Panc1 (cell line): ENCODE data around the gene KEL. TPM values are rescaled to one million over a fixed set of nuclear protein-coding genes. Genes with fewer than 3 reads are reported as not detected.

Experiments
- ATAC-seq: fragments of 200-7000 bp; cut with Tn5 transposase; 2 replicates; pipeline ENCODE4 v1.9.1; 2020; ENCODE audit warnings: mild to moderate bottlenecking, moderate library complexity
- BruUV-seq: library from RNA; stranded (reverse); fragments of 400-500 nt; replicated peaks from 2 replicates; lab custom pipeline; 2021; lab: Mats Ljungman, UMichigan
- CTCF ChIA-PET: fragments of 300-600 bp; sonication (Branson Sonifier 250); formaldehyde crosslinking; loops from one replicate; lab custom pipeline; 2022; ENCODE audit warnings: antibody characterized with exemption; lab: Charles Lee
- POLR2A ChIA-PET: fragments of 300-600 bp; sonication (Branson Sonifier 250); formaldehyde crosslinking; loops from one replicate; lab custom pipeline; 2022; ENCODE audit warnings: antibody characterized with exemption; lab: Charles Lee
- DNase-seq: peaks from one replicate; pipeline ENCODE4 v3.0.0-alpha.2; 2010; ENCODE audit warnings: low read depth, low spot score
- H3K27ac ChIP-seq: 2 replicates; pipeline ENCODE4 v1.5.1; 2011; ENCODE audit warnings: mild to moderate bottlenecking, low read length, inconsistent platforms
- H3K27me3 ChIP-seq: fragments of 200-500 bp; sonication (Bioruptor generic); 2 replicates; pipeline ENCODE4 v1.6.0; 2014; ENCODE audit warnings: low read length, inconsistent platforms; ENCODE audit not compliant: control insufficient read depth, insufficient read depth
- H3K36me3 ChIP-seq: fragments of 200-500 bp; sonication (Bioruptor generic); 2 replicates; pipeline ENCODE4 v1.5.1; 2014; ENCODE audit warnings: inconsistent platforms, mild to moderate bottlenecking, low read length, moderate library complexity; ENCODE audit not compliant: control insufficient read depth, insufficient read depth
- H3K4me1 ChIP-seq: 2 replicates; pipeline ENCODE4 v1.5.1; 2011; ENCODE audit warnings: inconsistent platforms, mild to moderate bottlenecking, low read length, moderate library complexity; ENCODE audit not compliant: control insufficient read depth, insufficient read depth
- H3K4me3 ChIP-seq, 2 experiments: 2 replicates each; pipeline ENCODE4 v1.5.1; 2011 to 2012; ENCODE audit warnings: low read depth in 2 of 2, low read length in 2 of 2, mild to moderate bottlenecking in 2 of 2, inconsistent platforms in 1 of 2, moderate library complexity in 1 of 2
- H3K9me3 ChIP-seq: fragments of 200-500 bp; sonication (Bioruptor generic); 2 replicates; pipeline ENCODE4 v1.5.1; 2014; ENCODE audit warnings: low read depth, mild to moderate bottlenecking, inconsistent platforms, low read length, moderate library complexity; ENCODE audit not compliant: control insufficient read depth, insufficient read depth
- POLR2AphosphoS5 ChIP-seq: IDR thresholded peaks from 2 replicates; pipeline ENCODE4 v1.6.1; 2012; ENCODE audit warnings: mild to moderate bottlenecking, low read depth, low read length, moderate library complexity
- REST ChIP-seq, 2 experiments: IDR thresholded peaks; 2 replicates each; pipeline ENCODE4 v1.6.1; 2011 to 2012; ENCODE audit warnings: low read depth in 2 of 2, control low read depth in 1 of 2, low read length in 1 of 2, mild to moderate bottlenecking in 1 of 2, moderate library complexity in 1 of 2; ENCODE audit not compliant: insufficient read depth in 1 of 2
- SIN3A ChIP-seq: IDR thresholded peaks from 2 replicates; pipeline ENCODE4 v1.6.1; 2012; ENCODE audit warnings: low read depth, mild to moderate bottlenecking, low read length, moderate library complexity, borderline replicate concordance; ENCODE audit not compliant: insufficient read depth
- TCF7L2 ChIP-seq: IDR thresholded peaks from 2 replicates; pipeline ENCODE4 v1.6.1; 2011; ENCODE audit warnings: mild to moderate bottlenecking, low read depth, low read length, inconsistent platforms
- in situ Hi-C: cut with HindIII; loops from 2 replicates; pipeline ENCODE4 v1.10.0; 2016; ENCODE audit warnings: low sequenced_read_pairs, low pct_unique_long_range_greater_than_20kb
- intact Hi-C: fragments of 100-400 bp; cut with micrococcal nuclease; formaldehyde crosslinking; loops from one replicate; pipeline ENCODE4 v1.10.0; 2022; ENCODE audit not compliant: unreplicated experiment
- total RNA-seq: library from RNA; stranded (reverse); gene quantifications from one replicate; pipeline ENCODE4 v1.2.1, GENCODE V29; 2021; ENCODE audit not compliant: unreplicated experiment
- TF ChIP-seq, protein P1 (sequence below): fragments of 450-650 bp; IDR thresholded peaks from 2 replicates; pipeline ENCODE4 v1.5.1; 2017; ENCODE audit warnings: mild to moderate bottlenecking

The KEL gene
- total RNA-seq, 1 experiment from 2014 or later: 0.44 TPM

DNA sequence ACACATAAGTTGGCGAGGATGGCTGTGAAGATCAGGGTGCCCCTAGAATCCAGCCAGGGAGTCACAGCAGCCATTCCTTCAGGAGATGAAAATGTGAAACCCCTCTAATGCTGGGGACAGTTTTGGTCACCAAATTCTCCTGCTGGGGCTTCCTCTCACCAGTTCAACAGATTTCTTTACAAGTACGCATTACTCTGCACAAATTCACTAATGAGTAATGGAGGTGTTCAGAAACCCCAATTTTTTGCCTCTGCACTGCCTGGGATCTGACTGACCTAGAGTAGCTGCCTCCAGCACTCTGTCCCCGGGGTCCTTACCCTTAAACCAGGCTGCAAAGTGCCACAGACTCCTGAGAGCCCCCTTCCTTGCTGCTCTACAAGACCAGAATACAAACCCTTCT, 44.7 kb downstream of the KEL start:
- no peak for ATAC-seq

DNA sequence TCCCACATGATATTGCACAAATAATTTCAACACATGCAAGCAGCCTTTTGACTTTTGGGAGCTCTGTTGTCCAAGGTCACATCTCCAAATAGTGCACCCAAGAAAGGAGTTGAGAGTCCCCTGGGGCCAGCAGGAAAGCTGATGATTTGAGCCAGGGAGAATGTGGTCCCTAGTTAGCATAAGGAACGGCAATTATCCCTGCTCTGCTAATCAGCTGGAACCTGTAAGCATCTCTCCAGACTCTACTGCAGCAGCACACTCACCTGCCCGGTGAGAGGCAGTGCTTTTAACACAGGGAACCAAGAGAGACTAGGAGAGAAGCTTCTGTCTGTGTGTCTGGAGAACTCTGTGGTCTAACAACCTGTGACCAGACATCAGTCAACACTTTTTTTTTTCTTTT, 45.7 kb downstream of the KEL start:
- Histone ChIP-seq H3K27ac (no peak overlapping the region), H3K27me3 (no peaks in the 10 kb centered on the region; the same call in 1 of the 2 replicates), H3K4me1 (no peaks in the 10 kb centered on the region), H3K9me3 (no peaks in the 10 kb centered on the region), H3K36me3 (no peaks in the 10 kb centered on the region), H3K4me3 (no peak overlapping the region)
- in situ Hi-C loops: no loop called here
- ATAC-seq (no peak), DNase-seq (no peak)
- intact Hi-C loops: no loop called here
- CTCF ChIA-PET: no interaction called here
- no peak for TF ChIP-seq TCF7L2
- TF ChIP-seq, protein P1, sequence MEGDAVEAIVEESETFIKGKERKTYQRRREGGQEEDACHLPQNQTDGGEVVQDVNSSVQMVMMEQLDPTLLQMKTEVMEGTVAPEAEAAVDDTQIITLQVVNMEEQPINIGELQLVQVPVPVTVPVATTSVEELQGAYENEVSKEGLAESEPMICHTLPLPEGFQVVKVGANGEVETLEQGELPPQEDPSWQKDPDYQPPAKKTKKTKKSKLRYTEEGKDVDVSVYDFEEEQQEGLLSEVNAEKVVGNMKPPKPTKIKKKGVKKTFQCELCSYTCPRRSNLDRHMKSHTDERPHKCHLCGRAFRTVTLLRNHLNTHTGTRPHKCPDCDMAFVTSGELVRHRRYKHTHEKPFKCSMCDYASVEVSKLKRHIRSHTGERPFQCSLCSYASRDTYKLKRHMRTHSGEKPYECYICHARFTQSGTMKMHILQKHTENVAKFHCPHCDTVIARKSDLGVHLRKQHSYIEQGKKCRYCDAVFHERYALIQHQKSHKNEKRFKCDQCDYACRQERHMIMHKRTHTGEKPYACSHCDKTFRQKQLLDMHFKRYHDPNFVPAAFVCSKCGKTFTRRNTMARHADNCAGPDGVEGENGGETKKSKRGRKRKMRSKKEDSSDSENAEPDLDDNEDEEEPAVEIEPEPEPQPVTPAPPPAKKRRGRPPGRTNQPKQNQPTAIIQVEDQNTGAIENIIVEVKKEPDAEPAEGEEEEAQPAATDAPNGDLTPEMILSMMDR: no peak
- no peak for TF ChIP-seq POLR2AphosphoS5
- no peak for TF ChIP-seq REST (IDR thresholded peaks at IDR 0.05; ENCODE audit: insufficient read depth in 1 of 2, low read depth in 2 of 2, low read length in 1 of 2)
- no peak for TF ChIP-seq SIN3A
- BruUV-seq: no TSS peak
- POLR2A ChIA-PET: no interaction called here

More for the DNA sequence above, 44.7 kb downstream of the KEL start:
- no peak for TF ChIP-seq TCF7L2
- TF ChIP-seq, protein P1: no peak
- CTCF ChIA-PET: no interaction called here
- no peaks in the 10 kb centered on the region for H3K4me1 ChIP-seq
- no TSS peak for BruUV-seq
- no peak for DNase-seq
- no peak overlapping the region for H3K4me3 ChIP-seq
- intact Hi-C loops (no loop called here), in situ Hi-C loops (no loop called here)
- H3K36me3 ChIP-seq: no peaks in the 10 kb centered on the region
- no peaks in the 10 kb centered on the region for H3K27me3 ChIP-seq
- no peaks in the 10 kb centered on the region for H3K9me3 ChIP-seq
- POLR2A ChIA-PET: no interaction called here
- no peak overlapping the region for H3K27ac ChIP-seq

GRCh38 chr7:142915315-142915714, 46.8 kb downstream of the KEL start:
- H3K9me3 ChIP-seq: no peaks in the 10 kb centered on the region
- TF ChIP-seq, protein P1: no peak
- TF ChIP-seq TCF7L2 (no peak), POLR2AphosphoS5 (no peak), SIN3A (no peak), REST (IDR thresholded peaks at IDR 0.05; ENCODE audit: insufficient read depth in 1 of 2, low read depth in 2 of 2, low read length in 1 of 2) (no peak)
- no peak overlapping the region for H3K27ac ChIP-seq
- H3K27me3 ChIP-seq: no peaks in the 10 kb centered on the region; the same call in 1 of the 2 replicates
- BruUV-seq: no TSS peak
- no peaks in the 10 kb centered on the region for H3K36me3 ChIP-seq
- in situ Hi-C loops (no loop called here), intact Hi-C loops (no loop called here)
- ATAC-seq (no peak), DNase-seq (no peak)
- ChIA-PET POLR2A (no interaction called here), CTCF (no interaction called here)
- H3K4me1 ChIP-seq: no peaks in the 10 kb centered on the region
- H3K4me3 ChIP-seq: no peak overlapping the region
